Muscle layer of duodenum (tissue), 2 donors: ENCODE measurements around the gene PTPRO.

ENCODE experiments used
- H3K27ac ChIP-seq: one replicate; pipeline ENCODE4 v1.7.0; 2013; ENCODE audit warnings: mild to moderate bottlenecking, low read length
- H3K27me3 ChIP-seq: one replicate; pipeline ENCODE4 v1.7.0; 2013; ENCODE audit warnings: low read depth, mild to moderate bottlenecking, control low read depth, low read length
- H3K36me3 ChIP-seq, 2 donors: one replicate each; pipeline ENCODE4 v1.7.0; 2013; ENCODE audit warnings: low read length in 2 of 2, control low read depth in 1 of 2, mild to moderate bottlenecking in 1 of 2; ENCODE audit not compliant: insufficient read depth in 2 of 2, control insufficient read depth in 1 of 2
- H3K4me1 ChIP-seq, 2 donors: one replicate each; pipeline ENCODE4 v1.7.0; 2013; ENCODE audit warnings: low read length in 2 of 2, mild to moderate bottlenecking in 2 of 2, control low read depth in 1 of 2, moderate library complexity in 1 of 2; ENCODE audit not compliant: insufficient read depth in 2 of 2, control insufficient read depth in 1 of 2
- H3K4me3 ChIP-seq, 2 donors: one replicate each; pipeline ENCODE4 v1.7.0; 2013; ENCODE audit warnings: low read length in 2 of 2, low read depth in 1 of 2, mild to moderate bottlenecking in 1 of 2
- H3K9me3 ChIP-seq, 2 donors: one replicate each; pipeline ENCODE4 v1.7.0; 2013; ENCODE audit warnings: low read length in 2 of 2, control low read depth in 1 of 2, mild to moderate bottlenecking in 1 of 2; ENCODE audit not compliant: control insufficient read depth in 1 of 2
- donor health status: healthy.

The PTPRO gene

DNA sequence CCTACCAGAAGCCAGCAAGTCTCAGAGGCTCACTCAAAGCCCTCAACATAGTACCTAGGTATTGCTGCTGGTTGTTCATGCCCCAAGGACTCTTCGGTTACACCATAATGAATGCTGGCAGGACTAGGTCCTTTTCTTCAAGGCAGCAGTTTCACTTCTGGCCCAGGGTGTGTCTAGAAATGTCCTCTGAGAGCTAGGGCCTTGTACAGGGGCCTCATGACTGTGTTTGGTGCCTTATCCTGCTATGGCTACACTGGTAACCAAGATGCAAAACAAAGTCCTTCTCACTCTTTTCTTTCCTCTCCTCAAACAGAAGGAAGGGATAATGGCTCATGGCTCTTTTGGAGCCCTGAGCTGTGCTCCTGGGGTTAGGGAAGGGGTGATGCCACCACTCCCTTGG is 15.2 kb upstream of the PTPRO start:
- Histone ChIP-seq H3K27me3 (no peaks in the 10 kb centered on the region), H3K4me1 (no peaks in the 10 kb centered on the region), H3K36me3 (no peaks in the 10 kb centered on the region), H3K9me3 (no peaks in the 10 kb centered on the region), H3K27ac (no peak overlapping the region), H3K4me3 (no peak overlapping the region)

GRCh38 chr12:15318841-15319240 is 3.5 kb upstream of the PTPRO start:
- H3K27me3 ChIP-seq: peaks cover 7% of the 10 kb centered on the region
- H3K27ac ChIP-seq: no peak overlapping the region
- H3K4me3 ChIP-seq: no peak overlapping the region
- H3K4me1 ChIP-seq: peaks cover 0 to 14% of the 10 kb centered on the region in 2 donors
- no peaks in the 10 kb centered on the region for H3K36me3 ChIP-seq
- H3K9me3 ChIP-seq: no peaks in the 10 kb centered on the region

- Histone ChIP-seq H3K27me3 (peaks cover 7% of the 10 kb centered on the region), H3K4me1 (peaks cover 0 to 14% of the 10 kb centered on the region in 2 donors), H3K9me3 (no peaks in the 10 kb centered on the region), H3K4me3 (no peak overlapping the region), H3K27ac (no peak overlapping the region), H3K36me3 (no peaks in the 10 kb centered on the region)
These were observed 1.4 kb upstream of the PTPRO start for GRCh38 chr12:15320881-15321280.

- H3K36me3 ChIP-seq: no peaks in the 10 kb centered on the region
- no peaks in the 10 kb centered on the region for H3K9me3 ChIP-seq
- H3K4me1 ChIP-seq: peaks cover 0 to 14% of the 10 kb centered on the region in 2 donors
- H3K4me3 ChIP-seq: no peak overlapping the region
- no peak overlapping the region for H3K27ac ChIP-seq
- peaks cover 7% of the 10 kb centered on the region for H3K27me3 ChIP-seq
These were observed 1.2 kb downstream of the PTPRO start for GRCh38 chr12:15323480-15323879.

DNA sequence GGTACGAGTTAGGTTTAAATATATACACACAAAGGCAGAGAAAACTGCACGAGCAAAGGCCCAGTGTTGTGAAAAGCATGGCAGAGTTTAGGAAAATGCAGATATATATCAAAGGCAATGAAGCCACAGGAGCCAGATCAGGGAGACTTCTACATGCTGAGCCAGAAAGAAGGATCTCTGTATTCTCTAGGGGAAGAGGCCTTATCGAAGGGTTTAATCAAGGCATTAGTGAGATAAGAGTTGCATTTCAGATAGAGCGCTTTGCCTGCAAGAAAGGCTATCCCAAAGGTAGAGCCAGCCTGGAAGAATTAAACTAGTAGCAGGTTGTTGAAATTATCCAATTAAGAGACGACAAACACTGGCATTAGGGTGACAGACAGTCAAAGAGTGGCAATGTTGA is 7.6 kb downstream of the PTPRO start:
- H3K27me3 ChIP-seq: no peaks in the 10 kb centered on the region

DNA sequence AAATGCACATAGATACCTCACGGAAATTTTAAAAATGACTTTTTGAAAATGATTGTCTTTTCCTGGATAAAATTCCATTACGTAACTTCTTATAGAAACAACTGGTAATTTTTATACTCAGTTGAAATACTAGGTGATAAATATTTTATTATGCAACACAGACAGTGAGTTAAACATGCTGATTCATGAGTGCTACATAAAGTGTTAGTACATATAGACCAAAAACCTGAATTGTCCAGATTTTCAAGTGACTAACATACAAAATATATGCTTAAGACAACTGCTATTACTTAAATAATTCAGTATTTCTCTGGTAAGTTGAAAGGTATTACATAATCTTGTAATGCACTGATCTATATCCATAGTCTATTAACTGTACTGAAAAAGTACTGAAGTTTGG is 11.9 kb downstream of the PTPRO start:
- no peak overlapping the region for H3K27ac ChIP-seq
- H3K36me3 ChIP-seq: no peaks in the 10 kb centered on the region
- H3K4me3 ChIP-seq: no peak overlapping the region
- no peaks in the 10 kb centered on the region for H3K9me3 ChIP-seq
- H3K4me1 ChIP-seq: no peaks in the 10 kb centered on the region
- no peaks in the 10 kb centered on the region for H3K27me3 ChIP-seq

More for the DNA sequence above, 7.6 kb downstream of the PTPRO start:
- H3K36me3 ChIP-seq: no peaks in the 10 kb centered on the region
- no peak overlapping the region for H3K4me3 ChIP-seq
- H3K27ac ChIP-seq: no peak overlapping the region
- no peaks in the 10 kb centered on the region for H3K9me3 ChIP-seq
- no peaks in the 10 kb centered on the region for H3K4me1 ChIP-seq

- Histone ChIP-seq H3K4me3 (no peak overlapping the region), H3K27ac (no peak overlapping the region), H3K36me3 (no peaks in the 10 kb centered on the region), H3K9me3 (no peaks in the 10 kb centered on the region), H3K27me3 (no peaks in the 10 kb centered on the region), H3K4me1 (no peaks in the 10 kb centered on the region)
These were observed 13.7 kb downstream of the PTPRO start for GRCh38 chr12:15335959-15336358.

DNA sequence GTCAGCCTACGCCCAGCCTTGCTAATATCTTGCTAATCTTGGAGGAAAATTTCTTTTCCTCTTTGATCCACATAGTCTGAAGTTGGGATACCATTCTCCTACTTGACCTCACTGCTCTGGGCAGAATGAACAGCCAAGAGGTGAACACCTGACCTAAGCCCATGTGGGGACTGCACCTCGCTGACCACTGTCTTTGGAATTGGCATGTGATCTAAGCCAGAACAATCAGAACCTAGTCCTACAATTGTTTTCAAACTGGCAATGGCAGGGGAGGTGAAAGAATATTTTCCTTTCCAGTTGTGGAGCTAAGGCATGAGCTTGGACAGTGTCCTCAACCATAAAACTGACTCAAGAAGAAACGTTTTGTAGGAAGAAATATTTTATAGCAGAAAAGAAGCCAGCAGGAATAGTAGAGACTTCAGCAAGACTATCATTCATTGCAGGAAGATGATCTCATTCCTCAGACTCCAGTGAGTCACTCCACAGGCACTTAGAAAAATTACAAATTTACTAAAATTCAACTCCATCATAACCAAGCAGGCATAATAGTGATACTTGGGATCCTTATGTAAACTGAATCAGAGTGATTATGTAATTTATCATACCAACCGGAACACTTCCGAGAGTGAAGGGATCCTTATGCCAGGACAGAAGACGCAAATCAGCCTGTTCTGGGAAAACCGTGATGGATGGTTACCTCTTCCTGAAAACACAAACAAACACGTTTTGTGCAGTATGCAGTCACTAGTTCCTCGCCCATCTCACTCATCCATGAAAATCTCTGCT is 14.7 kb downstream of the PTPRO start:
- Histone ChIP-seq H3K27me3 (no peaks in the 10 kb centered on the region), H3K4me3 (no peak overlapping the region), H3K9me3 (no peaks in the 10 kb centered on the region), H3K4me1 (no peaks in the 10 kb centered on the region), H3K36me3 (no peaks in the 10 kb centered on the region), H3K27ac (no peak overlapping the region)

DNA sequence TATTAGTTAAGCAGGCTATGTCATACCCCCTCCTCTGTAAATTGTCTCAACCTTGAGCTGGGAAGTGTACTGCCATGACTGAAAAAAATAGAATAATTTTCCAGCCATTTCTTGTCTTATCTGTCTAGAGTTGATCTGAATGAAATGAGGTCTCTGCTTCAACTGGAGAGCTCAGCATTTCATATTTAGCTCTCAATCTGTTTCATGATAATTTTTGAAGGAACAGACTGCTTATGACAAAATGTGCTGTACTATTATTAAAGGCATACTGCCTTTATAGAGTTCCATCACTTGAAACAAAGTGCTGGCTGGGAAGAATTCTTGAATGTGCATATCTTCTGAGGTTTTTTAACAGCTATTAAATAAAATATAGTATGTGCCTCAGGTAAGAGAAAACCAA is 19.1 kb downstream of the PTPRO start:
- Histone ChIP-seq H3K9me3 (no peaks in the 10 kb centered on the region), H3K27me3 (no peaks in the 10 kb centered on the region), H3K4me1 (no peaks in the 10 kb centered on the region), H3K36me3 (no peaks in the 10 kb centered on the region), H3K4me3 (no peak overlapping the region), H3K27ac (no peak overlapping the region)

DNA sequence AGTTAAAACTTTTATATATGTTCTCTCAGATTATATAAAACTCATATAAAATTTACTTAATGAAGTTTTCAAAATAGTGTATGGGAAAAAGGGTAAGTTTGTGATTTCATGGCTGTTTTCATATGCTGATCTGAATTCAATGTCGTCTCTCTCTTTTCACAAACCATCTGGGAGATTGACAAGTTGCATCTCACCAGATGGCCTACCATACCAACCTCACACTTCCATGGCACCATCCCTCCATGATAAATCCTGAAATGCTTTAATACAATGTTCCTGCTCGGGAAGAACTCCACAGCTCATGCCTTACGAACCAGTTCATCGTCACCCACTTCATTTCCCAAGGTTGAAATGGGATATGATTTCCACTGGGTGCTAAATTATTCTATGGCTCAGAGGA is 22.3 kb downstream of the PTPRO start:
- no peaks in the 10 kb centered on the region for H3K27me3 ChIP-seq

DNA sequence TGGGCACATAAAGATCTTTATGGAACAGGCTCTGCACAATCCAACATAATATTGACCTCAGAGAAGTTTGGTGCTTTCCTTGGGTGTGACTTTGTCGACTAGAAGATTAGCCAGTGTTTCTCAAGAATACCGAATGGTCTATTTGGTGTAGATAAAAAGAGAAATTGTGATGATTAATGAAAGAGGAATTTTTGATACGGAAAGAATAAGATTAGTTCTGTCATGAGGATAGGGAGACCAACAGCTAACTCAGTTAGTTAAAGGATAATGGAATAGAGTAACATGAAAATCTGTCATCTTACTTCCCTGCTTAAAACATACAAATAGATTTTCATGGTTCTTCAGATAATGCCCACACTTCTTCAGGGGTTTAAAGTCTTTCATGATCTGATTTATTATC is 24.2 kb downstream of the PTPRO start:
- no peaks in the 10 kb centered on the region for H3K27me3 ChIP-seq
- no peak overlapping the region for H3K27ac ChIP-seq
- no peaks in the 10 kb centered on the region for H3K9me3 ChIP-seq
- H3K36me3 ChIP-seq: no peaks in the 10 kb centered on the region
- H3K4me3 ChIP-seq: no peak overlapping the region
- no peaks in the 10 kb centered on the region for H3K4me1 ChIP-seq

More for the DNA sequence above, 22.3 kb downstream of the PTPRO start:
- no peak overlapping the region for H3K4me3 ChIP-seq
- no peak overlapping the region for H3K27ac ChIP-seq
- no peaks in the 10 kb centered on the region for H3K36me3 ChIP-seq
- H3K4me1 ChIP-seq: no peaks in the 10 kb centered on the region
- no peaks in the 10 kb centered on the region for H3K9me3 ChIP-seq

GRCh38 chr12:15350643-15351042 is 28.3 kb downstream of the PTPRO start:
- Histone ChIP-seq H3K36me3 (no peaks in the 10 kb centered on the region), H3K27ac (no peak overlapping the region), H3K4me3 (no peak overlapping the region), H3K4me1 (no peaks in the 10 kb centered on the region), H3K9me3 (no peaks in the 10 kb centered on the region), H3K27me3 (no peaks in the 10 kb centered on the region)
